H9 (cell line): ENCODE measurements around the gene TRMT61A. TPM values are rescaled to one million over a fixed set of nuclear protein-coding genes. Genes with fewer than 3 reads are reported as not detected.

Experiments used
- DNase-seq: peaks from one replicate; pipeline ENCODE4 v3.0.0-alpha.2; 2017
- H2AFZ ChIP-seq: one replicate; pipeline ENCODE4 v1.6.1; 2013; ENCODE audit warnings: mild to moderate bottlenecking, low read length, control low read depth, moderate library complexity
- H2AK5ac ChIP-seq: 2 replicates; pipeline ENCODE4 v1.6.1; 2013; ENCODE audit warnings: low read length, control low read depth, mixed read lengths; ENCODE audit not compliant: insufficient read length
- H2BK120ac ChIP-seq: one replicate; pipeline ENCODE4 v1.6.1; 2013; ENCODE audit warnings: low read depth, mild to moderate bottlenecking, low read length, control low read depth, inconsistent platforms; ENCODE audit not compliant: poor library complexity, severe bottlenecking
- H2BK12ac ChIP-seq: 2 replicates; pipeline ENCODE4 v1.6.1; 2013; ENCODE audit warnings: low read length, control low read depth, mixed read lengths, low read depth; ENCODE audit not compliant: insufficient read length
- H2BK15ac ChIP-seq: 2 replicates; pipeline ENCODE4 v1.6.1; 2013; ENCODE audit warnings: low read depth, low read length, control low read depth
- H2BK20ac ChIP-seq: one replicate; pipeline ENCODE4 v1.6.1; 2013; ENCODE audit warnings: low read depth, mild to moderate bottlenecking, low read length, control low read depth, inconsistent platforms; ENCODE audit not compliant: poor library complexity, severe bottlenecking
- H2BK5ac ChIP-seq: 2 replicates; pipeline ENCODE4 v1.6.1; 2013; ENCODE audit warnings: low read length, control low read depth, mixed read lengths; ENCODE audit not compliant: insufficient read length
- H3K14ac ChIP-seq: 2 replicates; pipeline ENCODE4 v1.6.1; 2013; ENCODE audit warnings: low read length, control low read depth; ENCODE audit not compliant: insufficient read depth
- H3K18ac ChIP-seq: 2 replicates; pipeline ENCODE4 v1.6.1; 2013; ENCODE audit warnings: low read depth, mild to moderate bottlenecking, mixed read lengths, low read length, control low read depth; ENCODE audit not compliant: insufficient read length
- H3K23ac ChIP-seq: 2 replicates; pipeline ENCODE4 v1.6.1; 2013; ENCODE audit warnings: low read length, control low read depth, mixed read lengths, low read depth; ENCODE audit not compliant: insufficient read length
- H3K23me2 ChIP-seq: 2 replicates; pipeline ENCODE4 v1.6.1; 2013; ENCODE audit warnings: low read depth, mild to moderate bottlenecking, mixed read lengths, low read length, control low read depth; ENCODE audit not compliant: insufficient read length, poor library complexity, severe bottlenecking
- H3K27ac ChIP-seq: 2 replicates; pipeline ENCODE4 v1.5.1; 2013; ENCODE audit warnings: low read length, control low read depth, mixed read lengths, low read depth; ENCODE audit not compliant: insufficient read length
- H3K27me3 ChIP-seq: 2 replicates; pipeline ENCODE4 v1.6.1; 2013; ENCODE audit warnings: low read length, control low read depth, inconsistent platforms; ENCODE audit not compliant: insufficient read depth
- H3K4ac ChIP-seq: 2 replicates; pipeline ENCODE4 v1.6.1; 2013; ENCODE audit warnings: low read depth, mild to moderate bottlenecking, control low read depth, inconsistent platforms, low read length, moderate library complexity
- H3K4me1 ChIP-seq: 2 replicates; pipeline ENCODE4 v1.6.1; 2013; ENCODE audit warnings: low read length, control low read depth, inconsistent platforms; ENCODE audit not compliant: insufficient read depth
- H3K4me2 ChIP-seq: 2 replicates; pipeline ENCODE4 v1.6.1; 2013; ENCODE audit warnings: low read length, control low read depth, mixed read lengths; ENCODE audit not compliant: insufficient read length, insufficient read depth
- H3K56ac ChIP-seq: 2 replicates; pipeline ENCODE4 v1.6.1; 2013; ENCODE audit warnings: low read depth, mild to moderate bottlenecking, mixed read lengths, low read length, control low read depth; ENCODE audit not compliant: insufficient read length
- H3K79me1 ChIP-seq: 2 replicates; pipeline ENCODE4 v1.6.1; 2013; ENCODE audit warnings: low read depth, mild to moderate bottlenecking, moderate library complexity, low read length, control low read depth, inconsistent platforms; ENCODE audit not compliant: insufficient read depth, poor library complexity, severe bottlenecking
- H3K79me2 ChIP-seq: 2 replicates; pipeline ENCODE4 v1.6.1; 2013; ENCODE audit warnings: low read length, control low read depth, inconsistent platforms; ENCODE audit not compliant: insufficient read depth
- H3K9ac ChIP-seq: 2 replicates; pipeline ENCODE4 v1.6.1; 2013; ENCODE audit warnings: low read length, control low read depth, mixed read lengths; ENCODE audit not compliant: insufficient read length; ENCODE audit errors: extremely low read depth
- H3K9me3 ChIP-seq: one replicate; pipeline ENCODE4 v1.6.1; 2013; ENCODE audit warnings: low read depth, low read length, inconsistent platforms; ENCODE audit not compliant: control insufficient read depth
- H3T11ph ChIP-seq: one replicate; pipeline ENCODE4 v1.6.1; 2013; ENCODE audit warnings: mild to moderate bottlenecking, low read length, control low read depth, inconsistent platforms
- H4K20me1 ChIP-seq: one replicate; pipeline ENCODE4 v1.6.1; 2013; ENCODE audit not compliant: control insufficient read depth, insufficient read length, insufficient read depth
- H4K5ac ChIP-seq: 2 replicates; pipeline ENCODE4 v1.6.1; 2013; ENCODE audit warnings: low read depth, mild to moderate bottlenecking, mixed read lengths, low read length, control low read depth; ENCODE audit not compliant: insufficient read length
- H4K8ac ChIP-seq: replicated peaks from 2 replicates; pipeline ENCODE4 v1.6.1; 2013; ENCODE audit warnings: low read length, control low read depth, mixed read lengths, low read depth; ENCODE audit not compliant: insufficient read length
- H4K91ac ChIP-seq: 2 replicates; pipeline ENCODE4 v1.6.1; 2013; ENCODE audit warnings: low read depth, mild to moderate bottlenecking, moderate library complexity, mixed read lengths, low read length, control low read depth; ENCODE audit not compliant: insufficient read length
- H3K27ac Mint-ChIP-seq, 3 experiments: 2 replicates in 2 of 3; 3 replicates in 1 of 3; pipeline ENCODE4 v1.8.0; 2020 to 2021; ENCODE audit warnings: mixed read lengths in 3 of 3, mild to moderate bottlenecking in 1 of 3, moderate library complexity in 1 of 3
- H3K27me3 Mint-ChIP-seq: 2 replicates; pipeline ENCODE4 v1.8.0; 2021; ENCODE audit warnings: low read depth, mild to moderate bottlenecking, moderate library complexity, mixed read lengths
- H3K36me3 Mint-ChIP-seq, 3 experiments: 2 replicates in 2 of 3; 3 replicates in 1 of 3; pipeline ENCODE4 v1.8.0; 2020 to 2021; ENCODE audit warnings: low read depth in 3 of 3, mixed read lengths in 3 of 3; ENCODE audit not compliant: insufficient read depth in 1 of 3
- H3K4me1 Mint-ChIP-seq, 2 experiments: 2 replicates each; pipeline ENCODE4 v1.8.0; 2020; ENCODE audit warnings: mixed read lengths in 2 of 2
- H3K4me3 Mint-ChIP-seq, 2 experiments: 2 replicates in 1 of 2; 3 replicates in 1 of 2; pipeline ENCODE4 v1.8.0; 2020 to 2021; ENCODE audit warnings: mild to moderate bottlenecking in 2 of 2, mixed read lengths in 2 of 2, moderate library complexity in 1 of 2
- H3K9me3 Mint-ChIP-seq, 2 experiments: 2 replicates in 1 of 2; 3 replicates in 1 of 2; pipeline ENCODE4 v1.8.0; 2020; ENCODE audit warnings: mild to moderate bottlenecking in 2 of 2, mixed read lengths in 2 of 2, moderate library complexity in 1 of 2
- CTCF ChIP-seq: fragments of 200-600 bp; sonication (generic); conservative IDR thresholded peaks from 3 replicates; pipeline ENCODE4 v1.8.0; 2021; ENCODE audit warnings: antibody characterized with exemption, mild to moderate bottlenecking
- WGBS: extraction: QIAGEN DNeasy Blood & Tissue Kit; methylation state at CpG from one replicate; pipeline ENCODE4 v1.1.7; 2013; ENCODE audit warnings: missing lambda C conversion rate, low lambda C conversion rate, mixed read lengths; ENCODE audit not compliant: insufficient read length; ENCODE audit errors: extremely low coverage; 5-methylcytosine and 5-hydroxymethylcytosine counted together
- total RNA-seq: library from RNA; stranded (reverse); gene quantifications from 2 replicates; pipeline ENCODE4 v1.2.1, GENCODE V29; 2021

Gene TRMT61A
- total RNA-seq, 1 experiment from 2014 or later: 21.9 TPM

- no peak overlapping the region for H3K23ac ChIP-seq
- H3K27me3 ChIP-seq: no peaks in the 10 kb centered on the region
- H3K56ac ChIP-seq: no peak overlapping the region
- peak overlapping the region; percentile 89 for H3K14ac ChIP-seq
- DNase-seq: peak; percentile 27
- no peak overlapping the region for H4K8ac ChIP-seq
- peaks cover 4% of the 10 kb centered on the region for H4K20me1 ChIP-seq
- peaks cover 13% of the 10 kb centered on the region for H3K79me1 ChIP-seq
- H3K9me3 ChIP-seq: no peaks in the 10 kb centered on the region
- no peak overlapping the region for H3K4ac ChIP-seq
- H4K91ac ChIP-seq: no peak overlapping the region
- peaks cover 8% of the 10 kb centered on the region for H3K23me2 ChIP-seq
- H2BK20ac ChIP-seq: no peak overlapping the region
- no peak overlapping the region for H2AFZ ChIP-seq
- Mint-ChIP-seq H3K4me3 (peak overlapping the region; percentile 91 to 97), H3K4me1 (peaks cover 14 to 34% of the 10 kb centered on the region in 2 experiments), H3K36me3 (peaks cover 0 to 8% (median 4%) of the 10 kb centered on the region in 3 experiments; a peak in 5 of 7 replicates), H3K27ac (peak overlapping the region; percentile 67 to 94 (median 68); a peak in 4 of 7 replicates), H3K9me3 (no peaks in the 10 kb centered on the region; a peak in 2 of 5 replicates), H3K27me3 (peaks cover 20% of the 10 kb centered on the region)
- H2BK120ac ChIP-seq: no peak overlapping the region
- no peak overlapping the region for H3K18ac ChIP-seq
- peak overlapping the region; percentile 93 for H3K4me2 ChIP-seq
- WGBS: no CpG with 5 or more reads among the region's 42 CpGs
- H3K4me1 ChIP-seq: no peaks in the 10 kb centered on the region; the same call in 1 of the 2 replicates
- H2BK5ac ChIP-seq: no peak overlapping the region
- H2BK12ac ChIP-seq: no peak overlapping the region
- H3T11ph ChIP-seq: no peak overlapping the region
- H4K5ac ChIP-seq: no peak overlapping the region
- H3K9ac ChIP-seq: peak overlapping the region; percentile 64
- TF ChIP-seq CTCF: no peak
- no peak overlapping the region for H3K27ac ChIP-seq
- no peak overlapping the region for H2BK15ac ChIP-seq
- peaks cover 10% of the 10 kb centered on the region; the same call in 1 of the 2 replicates for H3K79me2 ChIP-seq
- no peak overlapping the region for H2AK5ac ChIP-seq
Observed at GRCh38 chr14:103529383-103530365, 678 bp downstream of the TRMT61A start.
